HepG2 (cell line): ENCODE measurements around the gene RP2. TPM values are rescaled to one million over a fixed set of nuclear protein-coding genes. Genes with fewer than 3 reads are reported as not detected.

ENCODE experiments used
- ATAD3A ChIP-seq: sonication (generic); formaldehyde crosslinking; IDR thresholded peaks from 2 replicates; pipeline ENCODE4 v1.4.0; 2020; ENCODE audit warnings: missing genetic modification reagents
- DNMT1 ChIP-seq: sonication (generic); formaldehyde crosslinking; IDR thresholded peaks from 2 replicates; pipeline ENCODE4 v1.5.1; 2020; ENCODE audit warnings: mild to moderate bottlenecking, missing genetic modification reagents
- FOSL1 ChIP-seq: sonication (generic); formaldehyde crosslinking; IDR thresholded peaks from 2 replicates; pipeline ENCODE4 v1.9.0; 2021; ENCODE audit warnings: missing genetic modification reagents, borderline replicate concordance
- HOMEZ ChIP-seq: IDR thresholded peaks from 2 replicates; pipeline ENCODE4 v1.6.1; 2016; ENCODE audit warnings: low read depth
- LBX2 ChIP-seq: sonication (generic); formaldehyde crosslinking; IDR thresholded peaks from 2 replicates; pipeline ENCODE4 v1.5.0; 2020; ENCODE audit warnings: missing genetic modification reagents, mild to moderate bottlenecking, borderline replicate concordance
- MXD1 ChIP-seq: sonication (generic); formaldehyde crosslinking; IDR thresholded peaks from 2 replicates; pipeline ENCODE4 v1.4.0; 2020; ENCODE audit warnings: mild to moderate bottlenecking, missing genetic modification reagents
- PTBP1 ChIP-seq: fragments of 200-400 bp; formaldehyde crosslinking; IDR thresholded peaks from 2 replicates; pipeline ENCODE4 v1.6.1; 2018; ENCODE audit warnings: low read length, low read depth; ENCODE audit not compliant: poor library complexity, severe bottlenecking
- SKI ChIP-seq: fragments of 450-650 bp; IDR thresholded peaks from one replicate; pipeline ENCODE4 v1.6.1; 2018; ENCODE audit warnings: mild to moderate bottlenecking; ENCODE audit not compliant: partially characterized antibody
- TEF ChIP-seq: sonication (generic); formaldehyde crosslinking; IDR thresholded peaks from 2 replicates; pipeline ENCODE4 v1.5.0; 2020; ENCODE audit warnings: missing genetic modification reagents
- ZBTB40 ChIP-seq, 2 experiments: fragments of 450-650 bp in 1 of 2; sonication (generic) in 1 of 2; formaldehyde crosslinking in 1 of 2; IDR thresholded peaks; 2 replicates each; pipeline versions ENCODE4 v1.6.1 to v1.8.0; 2016 to 2022; ENCODE audit warnings: antibody characterized with exemption in 1 of 2, mild to moderate bottlenecking in 1 of 2, missing genetic modification reagents in 1 of 2
- ZNF580 ChIP-seq: IDR thresholded peaks from 2 replicates; pipeline ENCODE4 v1.6.1; 2016; ENCODE audit warnings: low read depth, borderline replicate concordance
- ZNF639 ChIP-seq: conservative IDR thresholded peaks from 2 replicates; pipeline ENCODE4 v1.6.1; 2018; ENCODE audit warnings: missing genetic modification reagents
- ZSCAN22 ChIP-seq: sonication (generic); formaldehyde crosslinking; IDR thresholded peaks from 2 replicates; pipeline ENCODE4 v1.4.0; 2020; ENCODE audit warnings: mild to moderate bottlenecking, missing genetic modification reagents
- polyA plus RNA-seq, 8 experiments: library from polyadenylated mRNA; depleted of rRNA in 3 of 8; stranded (reverse) in 7 of 8; unstranded in 1 of 8; fragments of >200 nt; fragmentation: Illumina TruSeq in 4 of 8; extraction: Trizol in 4 of 8; gene quantifications; 2 replicates each; pipeline versions ENCODE4 v1.2.1 to v1.2.3, GENCODE V29; 2011 to 2016; ENCODE audit warnings: low read depth in 4 of 8, missing spikeins in 1 of 8, mixed read lengths in 1 of 8; ENCODE audit not compliant: insufficient read depth in 1 of 8
- total RNA-seq, 5 experiments: library from RNA; depleted of rRNA; stranded (reverse); fragments of >200 nt; fragmentation: Illumina TruSeq; extraction: Trizol; gene quantifications; 2 replicates each; pipeline ENCODE4 v1.2.3, GENCODE V29; 2016; ENCODE audit warnings: low read depth in 1 of 5

RP2 gene
- total and polyA plus RNA-seq, 2 of the 13 experiments (the other 11 are each of a cell fraction or from before 2014, with no cell fraction given), result 5.0 to 9.9 TPM

- TF ChIP-seq ZBTB40 (IDR thresholded peaks at IDR 0.05) (no peak), ZBTB40 (CRISPR knock-in tag; IDR thresholded peaks at IDR 0.05) (0 out of 2 replicates have a peak, but pooled peaks have one; percentile 25), ZNF580 (CRISPR knock-in tag) (no peak), TEF (CRISPR knock-in tag) (no peak), FOSL1 (CRISPR knock-in tag) (no peak), HOMEZ (no peak), LBX2 (CRISPR knock-in tag) (no peak), ZNF639 (CRISPR knock-in tag) (no peak), ZSCAN22 (CRISPR knock-in tag) (no peak), MXD1 (0 out of 2 replicates have a peak, but pooled peaks have one; percentile 37), ATAD3A (CRISPR knock-in tag) (no peak), DNMT1 (no peak), SKI (no peak), PTBP1 (no peak)
Observed at GRCh38 chrX:46836701-46837557, at the start of gene RP2 (continued).
